K562 (cell line): ENCODE measurements around the gene CBX2. TPM values are rescaled to one million over a fixed set of nuclear protein-coding genes. Genes with fewer than 3 reads are reported as not detected.

Source experiments
- BRF1 ChIP-seq: IDR thresholded peaks from 3 replicates; pipeline ENCODE4 v1.6.1; 2011; ENCODE audit warnings: borderline replicate concordance, mild to moderate bottlenecking; ENCODE audit not compliant: insufficient read length; ENCODE audit errors: extremely low read depth
- CBFB ChIP-seq: sonication (generic); formaldehyde crosslinking; IDR thresholded peaks from 2 replicates; pipeline ENCODE4 v1.4.0; 2020; ENCODE audit warnings: mild to moderate bottlenecking, missing genetic modification reagents
- CCNT2 ChIP-seq: IDR thresholded peaks from 2 replicates; pipeline ENCODE4 v1.6.1; 2011; ENCODE audit warnings: borderline replicate concordance, low read depth, mild to moderate bottlenecking, moderate library complexity, mixed read lengths, low read length; ENCODE audit not compliant: insufficient read length; ENCODE audit errors: extremely low read depth
- ETV5 ChIP-seq: sonication (generic); formaldehyde crosslinking; IDR thresholded peaks from 2 replicates; pipeline ENCODE4 v1.4.0; 2020; ENCODE audit warnings: low read depth, mild to moderate bottlenecking, missing genetic modification reagents
- GABPB1 ChIP-seq: sonication (generic); formaldehyde crosslinking; IDR thresholded peaks from 2 replicates; pipeline ENCODE4 v1.8.0; 2022; ENCODE audit warnings: mild to moderate bottlenecking, missing genetic modification reagents
- MEF2D ChIP-seq: conservative IDR thresholded peaks from 2 replicates; pipeline ENCODE4 v1.6.1; 2016; ENCODE audit warnings: low read depth, missing genetic modification characterization, missing compliant biosample characterization
- NFATC3 ChIP-seq: fragments of 450-650 bp; IDR thresholded peaks from 2 replicates; pipeline ENCODE4 v1.6.1; 2017; ENCODE audit warnings: mild to moderate bottlenecking
- NFYB ChIP-seq: IDR thresholded peaks from 2 replicates; pipeline ENCODE4 v1.6.1; 2011; ENCODE audit warnings: mild to moderate bottlenecking, moderate library complexity; ENCODE audit not compliant: insufficient read length; ENCODE audit errors: extremely low read depth
- PHF8 ChIP-seq: fragments of 200-600 bp; sonication (generic); IDR thresholded peaks from 2 replicates; pipeline ENCODE4 v1.6.1; 2012; ENCODE audit warnings: mixed run types, mild to moderate bottlenecking, inconsistent platforms, low read length, moderate library complexity, borderline replicate concordance
- POLR3G ChIP-seq: IDR thresholded peaks from 2 replicates; pipeline ENCODE4 v1.6.1; 2011; ENCODE audit not compliant: insufficient read length, insufficient replicate concordance; ENCODE audit errors: extremely low read depth
- RNF2 ChIP-seq: sonication (generic); IDR thresholded peaks from 2 replicates; pipeline ENCODE4 v1.6.1; 2016
- SMAD4 ChIP-seq: fragments of 250-450 bp; sonication (Bioruptor Pico); conservative IDR thresholded peaks from 2 replicates; pipeline ENCODE4 v1.8.0; 2021; ENCODE audit warnings: inconsistent platforms, mild to moderate bottlenecking, moderate library complexity
- SMARCC2 ChIP-seq: fragments of 450-650 bp; IDR thresholded peaks from 2 replicates; pipeline ENCODE4 v1.6.1; 2017; ENCODE audit warnings: antibody characterized with exemption, moderate library complexity, mild to moderate bottlenecking, low read depth
- SMC3 ChIP-seq: conservative IDR thresholded peaks from 2 replicates; pipeline ENCODE4 v1.6.1; 2011; ENCODE audit warnings: low read depth, low read length, improper control_type of control experiment; ENCODE audit not compliant: insufficient read depth
- SRSF3 ChIP-seq: fragments of 200-400 bp; formaldehyde crosslinking; IDR thresholded peaks from 2 replicates; pipeline ENCODE4 v1.6.1; 2016; ENCODE audit warnings: mild to moderate bottlenecking, low read length, moderate library complexity; ENCODE audit not compliant: insufficient read depth
- TAF7 ChIP-seq: fragments of 450-650 bp; IDR thresholded peaks from 2 replicates; pipeline ENCODE4 v1.6.1; 2016; ENCODE audit warnings: missing genetic modification characterization, missing compliant biosample characterization
- THAP7 ChIP-seq: fragments of 250-450 bp; sonication (Bioruptor Pico); IDR thresholded peaks from 2 replicates; pipeline ENCODE4 v1.5.0; 2021
- ZBED1 ChIP-seq: IDR thresholded peaks from 2 replicates; pipeline ENCODE4 v1.6.1; 2014
- ZFX ChIP-seq: sonication (generic); formaldehyde crosslinking; IDR thresholded peaks from 2 replicates; pipeline ENCODE4 v1.8.0; 2022; ENCODE audit warnings: mild to moderate bottlenecking, missing genetic modification reagents, moderate library complexity
- polyA plus RNA-seq, 8 experiments: library from polyadenylated mRNA; depleted of rRNA in 4 of 8; stranded (reverse) in 5 of 8; unstranded in 3 of 8; fragments of >200 nt; fragmentation: Nextera tagmentation in 2 of 8; fragmentation: Illumina TruSeq in 1 of 8; extraction: Ambion mirVana in 2 of 8; extraction: Trizol in 1 of 8; gene quantifications; 2 replicates each; pipeline versions ENCODE4 v1.2.1 to v1.2.3, GENCODE V29; 2011 to 2014; ENCODE audit warnings: inconsistent platforms in 1 of 8, missing spikeins in 1 of 8
- total RNA-seq, 7 experiments: library from RNA; depleted of rRNA in 6 of 7; stranded (reverse); fragments of >200 nt in 6 of 7; fragmentation: Illumina TruSeq in 2 of 7; extraction: Trizol in 2 of 7; gene quantifications; 2 replicates each; pipeline versions ENCODE4 v1.2.1 to v1.2.3, GENCODE V29; 2011 to 2021; ENCODE audit warnings: low replicate concordance in 1 of 7
- TF ChIP-seq, protein P1 (sequence below), 2 experiments: fragments of 250-450 bp in 1 of 2; fragments of 450-650 bp in 1 of 2; sonication (Bioruptor Pico) in 1 of 2; IDR thresholded peaks; 2 replicates each; pipeline versions ENCODE4 v1.6.1 to v1.8.0; 2016 to 2021; ENCODE audit warnings: mild to moderate bottlenecking in 2 of 2, moderate library complexity in 2 of 2, missing compliant biosample characterization in 1 of 2, missing genetic modification characterization in 1 of 2
- TF ChIP-seq, protein P2 (sequence below): fragments of 450-650 bp; IDR thresholded peaks from 2 replicates; pipeline ENCODE4 v1.6.1; 2016; ENCODE audit warnings: missing biosample characterization, missing genetic modification characterization
- TF ChIP-seq, protein P3 (sequence below), 2 experiments: IDR thresholded peaks; 2 replicates each; pipeline ENCODE4 v1.6.1; 2012; ENCODE audit warnings: improper control_type of control experiment in 2 of 2, low read depth in 2 of 2, low read length in 2 of 2, borderline replicate concordance in 1 of 2

CBX2 gene
- total and polyA plus RNA-seq, 9 of the 15 experiments (the other 6 are each of a cell fraction or from before 2014, with no cell fraction given) = 0.66 to 26.9 (median 13.9) TPM

DNA sequence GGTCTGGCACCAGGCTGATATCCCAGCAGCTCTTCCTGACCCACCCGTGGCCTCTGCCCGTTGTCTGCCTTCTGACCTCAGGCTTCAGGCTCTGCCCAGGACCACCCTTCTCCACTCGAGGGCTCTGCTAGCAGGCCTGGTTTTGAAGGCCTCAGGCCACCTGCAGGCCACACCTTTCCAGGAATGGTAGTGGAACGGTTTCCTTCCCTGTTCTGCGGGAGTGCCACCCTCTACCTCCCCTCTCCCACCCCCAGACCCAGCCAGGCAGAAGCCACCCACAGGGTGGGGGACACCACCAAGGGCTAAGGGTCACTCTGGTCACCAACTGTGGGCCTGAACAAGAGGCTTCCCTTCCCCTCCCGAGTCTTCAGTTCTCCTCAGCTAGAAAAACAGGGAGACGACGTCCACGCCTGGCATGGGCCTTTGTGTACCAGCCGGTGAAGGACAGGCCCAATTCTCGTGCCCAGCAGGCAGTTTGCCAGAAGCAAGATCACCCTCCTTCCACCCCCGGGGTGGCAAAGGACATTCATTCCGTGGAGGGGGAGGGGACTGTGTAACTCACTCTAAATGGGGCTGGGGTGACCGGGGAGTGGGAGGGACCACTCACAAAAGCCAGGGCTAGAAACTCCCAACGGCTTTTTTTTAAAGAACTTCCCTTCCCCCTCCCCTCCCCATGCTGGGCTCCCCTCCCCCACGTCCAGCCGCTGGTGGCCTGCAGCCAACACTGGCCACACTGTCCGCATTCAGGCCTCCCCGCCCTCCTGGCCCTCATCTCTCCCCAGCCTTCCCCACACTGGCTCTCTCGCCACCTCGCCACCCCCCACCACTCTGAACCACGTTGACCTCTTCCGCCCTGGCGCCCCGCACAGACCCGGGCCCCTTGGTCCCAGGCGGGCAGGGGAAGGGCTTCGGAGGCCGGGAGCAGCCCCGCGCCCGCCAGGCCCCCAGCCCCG, 53.6 kb downstream of the CBX2 start (continued):
- TF ChIP-seq, protein P1, sequence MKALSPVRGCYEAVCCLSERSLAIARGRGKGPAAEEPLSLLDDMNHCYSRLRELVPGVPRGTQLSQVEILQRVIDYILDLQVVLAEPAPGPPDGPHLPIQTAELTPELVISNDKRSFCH (CRISPR knock-in tag; IDR thresholded peaks at IDR 0.05) = no peak
- TF ChIP-seq, protein P1 (tag; IDR thresholded peaks at IDR 0.05) = peak; percentile 88
- TF ChIP-seq, protein P2, sequence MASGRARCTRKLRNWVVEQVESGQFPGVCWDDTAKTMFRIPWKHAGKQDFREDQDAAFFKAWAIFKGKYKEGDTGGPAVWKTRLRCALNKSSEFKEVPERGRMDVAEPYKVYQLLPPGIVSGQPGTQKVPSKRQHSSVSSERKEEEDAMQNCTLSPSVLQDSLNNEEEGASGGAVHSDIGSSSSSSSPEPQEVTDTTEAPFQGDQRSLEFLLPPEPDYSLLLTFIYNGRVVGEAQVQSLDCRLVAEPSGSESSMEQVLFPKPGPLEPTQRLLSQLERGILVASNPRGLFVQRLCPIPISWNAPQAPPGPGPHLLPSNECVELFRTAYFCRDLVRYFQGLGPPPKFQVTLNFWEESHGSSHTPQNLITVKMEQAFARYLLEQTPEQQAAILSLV (tag) = peak; percentile 9; the same call in 1 of the 2 replicates
- TF ChIP-seq, protein P3, sequence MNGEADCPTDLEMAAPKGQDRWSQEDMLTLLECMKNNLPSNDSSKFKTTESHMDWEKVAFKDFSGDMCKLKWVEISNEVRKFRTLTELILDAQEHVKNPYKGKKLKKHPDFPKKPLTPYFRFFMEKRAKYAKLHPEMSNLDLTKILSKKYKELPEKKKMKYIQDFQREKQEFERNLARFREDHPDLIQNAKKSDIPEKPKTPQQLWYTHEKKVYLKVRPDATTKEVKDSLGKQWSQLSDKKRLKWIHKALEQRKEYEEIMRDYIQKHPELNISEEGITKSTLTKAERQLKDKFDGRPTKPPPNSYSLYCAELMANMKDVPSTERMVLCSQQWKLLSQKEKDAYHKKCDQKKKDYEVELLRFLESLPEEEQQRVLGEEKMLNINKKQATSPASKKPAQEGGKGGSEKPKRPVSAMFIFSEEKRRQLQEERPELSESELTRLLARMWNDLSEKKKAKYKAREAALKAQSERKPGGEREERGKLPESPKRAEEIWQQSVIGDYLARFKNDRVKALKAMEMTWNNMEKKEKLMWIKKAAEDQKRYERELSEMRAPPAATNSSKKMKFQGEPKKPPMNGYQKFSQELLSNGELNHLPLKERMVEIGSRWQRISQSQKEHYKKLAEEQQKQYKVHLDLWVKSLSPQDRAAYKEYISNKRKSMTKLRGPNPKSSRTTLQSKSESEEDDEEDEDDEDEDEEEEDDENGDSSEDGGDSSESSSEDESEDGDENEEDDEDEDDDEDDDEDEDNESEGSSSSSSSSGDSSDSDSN (IDR thresholded peaks at IDR 0.05; ENCODE audit: borderline replicate concordance in 1 of 2, low read depth in 2 of 2, low read length in 2 of 2) = no peak
- TF ChIP-seq SRSF3 (no peak), ZFX (CRISPR knock-in tag) (peak; percentile 81), GABPB1 (peak; percentile 57; the same call in 1 of the 2 replicates), PHF8 (peak; percentile 38; the same call in 1 of the 2 replicates), POLR3G (no peak), MEF2D (tag) (peak; percentile 58; the same call in 1 of the 2 replicates), TAF7 (peak; percentile 7; the same call in 1 of the 2 replicates), ZBED1 (no peak), RNF2 (peak; percentile 93; the same call in 1 of the 2 replicates), SMC3 (no peak), CBFB (CRISPR knock-in tag) (0 out of 2 replicates have a peak, but pooled peaks have one; percentile 21), NFYB (no peak), BRF1 (no peak), CCNT2 (peak; percentile 80), ETV5 (CRISPR knock-in tag) (peak; percentile 48; the same call in 1 of the 2 replicates), SMAD4 (CRISPR knock-in tag) (peak; percentile 75), SMARCC2 (0 out of 2 replicates have a peak, but pooled peaks have one; percentile 42), THAP7 (CRISPR knock-in tag) (0 out of 2 replicates have a peak, but pooled peaks have one; percentile 32), NFATC3 (no peak)
